HUDEP-2 (cell line): ENCODE data around the gene RABGAP1L.
"Not testable (repeated sequence)": the region's sequence is repeated elsewhere in the genome, so short reads cannot be mapped to it uniquely, and the experiment has no call there.

Source experiments
- DNase-seq, 76 experiments: peaks; one replicate each; lab custom pipeline; 2025; ENCODE audit not compliant: unreplicated experiment in 76 of 76; lab: John Stamatoyannopoulos, UW

The RABGAP1L gene

DNA sequence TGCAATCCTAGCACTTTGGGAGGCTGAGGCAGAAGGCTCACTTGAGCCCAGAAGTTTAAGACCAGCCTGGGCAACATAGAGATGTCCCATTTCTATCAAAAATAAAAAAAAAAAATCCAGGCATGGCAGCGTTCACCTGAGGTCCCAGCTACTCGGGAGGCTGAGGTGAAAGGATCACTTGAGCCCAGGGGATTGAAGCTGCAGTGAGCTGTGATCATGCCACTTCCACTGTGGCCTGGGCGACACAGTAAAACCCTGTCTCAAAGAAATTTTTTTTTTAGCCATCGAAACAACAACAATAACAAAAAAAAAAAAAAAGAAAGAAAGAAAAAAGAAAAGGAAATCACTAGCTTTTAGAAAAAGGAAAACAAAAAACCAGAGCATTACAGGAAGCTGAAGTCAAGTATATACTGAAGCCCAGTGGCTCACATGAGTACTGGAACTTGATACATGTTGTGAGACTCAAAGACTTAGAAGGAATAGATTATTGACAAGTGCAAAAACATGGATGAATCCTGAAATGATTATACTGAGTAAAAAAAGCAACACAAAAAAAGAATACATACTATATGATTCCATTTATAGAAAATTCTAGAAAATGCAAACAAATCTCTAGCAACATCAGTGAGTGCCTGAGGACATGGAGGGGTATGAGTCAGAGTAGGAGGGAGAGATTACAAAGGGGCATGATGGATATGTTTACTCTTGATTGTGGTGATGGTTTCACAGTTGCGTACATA is 6.1 kb upstream of the RABGAP1L start:
- DNase-seq = peak in 2 of 76 experiments; percentile 10 to 15

DNA sequence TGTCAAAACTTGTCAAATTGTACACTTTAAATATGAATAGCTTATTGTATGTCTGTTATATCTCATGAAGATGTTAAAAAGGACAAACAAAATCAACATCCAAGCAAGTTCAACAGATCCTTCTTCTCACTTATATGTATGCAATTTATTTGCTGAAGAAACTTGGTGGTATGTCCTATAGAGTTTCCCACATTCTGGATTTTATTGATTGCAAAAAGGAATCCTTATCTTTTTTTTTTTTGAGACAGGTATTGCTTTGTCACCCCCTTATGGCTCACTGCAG is 5.6 kb upstream of the RABGAP1L start:
- no peak for DNase-seq

DNA sequence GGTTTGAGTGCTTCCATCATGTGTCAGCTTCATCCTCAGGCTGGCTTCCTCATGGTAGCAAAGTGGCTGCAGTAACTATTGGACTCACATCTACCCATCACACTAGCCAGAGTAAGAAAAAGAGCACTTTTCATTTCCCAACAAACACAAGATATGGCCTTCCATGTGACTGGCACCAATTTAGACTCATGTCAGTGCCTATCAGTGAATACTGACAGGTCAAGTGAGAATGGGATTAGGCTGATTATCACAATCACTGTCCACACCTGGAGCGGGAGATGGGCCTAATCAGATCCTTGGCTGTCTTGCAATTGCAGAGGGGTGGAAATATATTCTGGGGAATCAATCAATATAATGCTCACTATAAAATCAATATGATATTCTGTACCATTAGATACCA is 2.9 kb upstream of the RABGAP1L start:
- peak in 18 of 76 experiments; percentile 9 to 62 (median 28) for DNase-seq

DNA sequence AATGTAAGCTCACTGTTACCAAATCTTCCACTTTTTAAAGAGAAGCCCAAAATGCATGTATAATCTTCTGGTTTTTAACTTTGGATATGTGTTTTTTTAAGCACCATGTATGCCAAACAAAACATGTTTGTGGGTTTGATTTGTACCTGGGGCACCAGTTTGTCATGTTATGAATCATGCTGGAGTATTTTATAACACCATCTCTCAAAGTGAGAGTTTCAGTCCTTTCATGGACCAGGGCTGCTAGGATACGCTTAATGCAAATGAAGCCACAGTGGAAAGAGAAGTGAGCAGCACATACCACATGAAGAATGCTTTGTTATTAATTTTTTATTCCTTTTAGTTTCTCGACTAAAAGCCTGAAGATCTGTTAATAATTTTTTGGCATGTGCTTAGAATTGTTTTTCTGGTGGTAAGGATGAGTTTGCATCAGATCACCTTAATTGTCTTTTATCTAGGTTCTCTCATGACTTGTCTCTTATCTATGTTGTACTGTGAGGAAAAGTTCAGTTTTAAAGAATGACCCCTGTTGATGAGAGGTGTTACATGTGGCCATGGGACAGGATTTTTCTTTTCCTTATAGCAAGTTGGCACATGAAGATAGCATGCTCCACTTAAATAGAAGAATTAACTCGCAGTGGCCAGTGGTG is 2.0 kb upstream of the RABGAP1L start:
- DNase-seq = peak in 6 of 76 experiments; percentile 4 to 50 (median 23)

DNA sequence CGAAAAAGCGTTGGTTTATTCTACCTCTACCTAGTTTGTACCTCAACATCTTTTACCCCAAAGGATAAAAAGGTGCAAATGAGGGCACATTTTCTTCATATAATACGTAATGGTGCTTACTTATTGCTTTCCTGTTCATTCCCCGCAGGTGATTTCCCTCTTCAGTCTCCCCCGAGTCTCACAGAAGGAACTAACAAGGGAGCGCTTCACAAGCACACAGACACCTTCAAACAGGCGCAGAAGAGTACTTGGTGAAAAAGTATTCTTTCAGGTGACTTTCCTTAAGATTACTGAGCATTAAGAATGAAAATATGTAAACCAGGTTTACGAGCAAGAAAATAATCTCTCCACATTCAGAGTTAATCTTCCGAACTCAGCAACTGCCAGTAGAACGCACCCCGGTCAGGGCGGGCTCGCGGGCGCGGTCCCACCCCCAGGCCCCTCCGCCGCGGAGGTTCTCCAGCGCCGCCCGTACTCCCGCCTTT is 511 bp upstream of the RABGAP1L start:
- DNase-seq = no peak

DNA sequence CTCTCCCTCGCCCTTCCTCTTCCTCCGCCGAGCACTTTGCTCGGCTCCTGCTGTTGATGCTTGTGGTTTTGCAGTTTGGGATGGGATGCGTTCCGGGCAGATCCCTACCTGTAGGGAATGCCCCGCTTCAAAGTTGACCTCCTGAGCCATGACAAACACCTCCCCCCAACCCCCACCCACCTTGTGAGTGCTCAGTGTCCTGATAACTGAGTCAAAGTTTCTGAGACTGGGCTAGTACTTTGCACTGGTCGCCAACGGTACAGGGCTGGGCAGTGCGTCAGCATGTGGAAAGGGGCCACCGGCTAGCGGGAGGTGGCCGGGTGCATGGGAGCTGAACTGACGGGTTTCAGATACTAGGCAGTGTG is 771 bp downstream of the RABGAP1L start:
- peak in 57 of 76 experiments; percentile 4 to 76 (median 43) for DNase-seq

DNA sequence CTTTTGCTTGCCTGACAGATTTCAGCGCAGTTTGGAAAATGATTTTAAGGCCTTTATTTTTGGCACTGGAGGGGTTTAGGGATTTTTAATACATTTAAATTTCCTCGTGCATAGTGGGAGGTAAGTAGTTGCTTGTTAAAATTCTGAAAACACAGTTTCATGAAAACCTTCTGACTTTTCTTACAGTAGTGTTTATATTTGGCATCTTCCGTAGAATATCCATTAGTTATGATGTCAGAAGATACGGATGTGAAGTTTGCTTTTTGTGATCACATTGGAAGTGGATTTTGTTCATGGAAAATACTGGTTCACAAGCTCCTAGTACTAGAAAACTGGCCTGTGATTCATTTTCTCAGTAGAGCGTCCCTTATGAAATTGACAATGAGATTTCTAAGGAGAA is 1.3 kb downstream of the RABGAP1L start:
- DNase-seq = no peak

DNA sequence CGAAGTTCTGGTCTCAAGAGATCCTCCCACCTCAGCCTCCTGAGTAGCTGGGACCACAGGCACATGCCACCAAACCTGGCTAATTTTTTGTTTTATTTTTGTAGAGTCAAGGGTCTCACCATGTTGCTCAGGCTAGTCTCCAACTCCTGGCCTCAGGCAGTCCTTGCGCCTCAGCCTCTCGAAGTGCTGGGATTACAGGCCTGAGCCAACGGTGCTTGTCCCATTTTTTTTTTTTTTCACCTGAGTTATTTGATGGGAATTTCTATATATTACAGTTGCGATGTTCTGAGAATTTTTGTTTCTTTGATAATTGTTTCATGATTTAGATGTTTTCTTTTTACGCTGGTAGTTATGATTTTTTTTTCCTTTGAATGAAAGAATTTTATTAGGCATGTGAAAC is 2.5 kb downstream of the RABGAP1L start:
- peak in 1 of 76 experiments; percentile 17 for DNase-seq

DNA sequence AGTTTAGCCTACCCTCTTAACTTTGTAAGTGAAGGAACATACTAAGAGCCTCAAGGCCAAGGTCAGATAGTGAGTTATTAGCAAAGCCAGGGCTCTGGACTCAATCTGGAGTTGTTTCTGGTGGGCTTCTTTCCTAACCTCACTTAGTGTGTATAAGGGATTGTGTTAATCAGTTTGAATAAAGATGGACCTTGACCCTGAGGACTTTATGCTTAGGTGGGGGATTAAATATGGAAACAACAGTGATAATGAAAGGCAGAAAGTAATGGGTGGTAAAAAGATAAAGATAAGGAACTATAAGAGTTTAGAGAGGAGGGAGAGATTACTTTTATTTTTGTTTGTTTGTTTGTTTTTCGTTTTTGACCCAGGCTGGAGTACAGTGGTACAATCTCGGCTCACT is 5.5 kb downstream of the RABGAP1L start:
- no peak for DNase-seq

DNA sequence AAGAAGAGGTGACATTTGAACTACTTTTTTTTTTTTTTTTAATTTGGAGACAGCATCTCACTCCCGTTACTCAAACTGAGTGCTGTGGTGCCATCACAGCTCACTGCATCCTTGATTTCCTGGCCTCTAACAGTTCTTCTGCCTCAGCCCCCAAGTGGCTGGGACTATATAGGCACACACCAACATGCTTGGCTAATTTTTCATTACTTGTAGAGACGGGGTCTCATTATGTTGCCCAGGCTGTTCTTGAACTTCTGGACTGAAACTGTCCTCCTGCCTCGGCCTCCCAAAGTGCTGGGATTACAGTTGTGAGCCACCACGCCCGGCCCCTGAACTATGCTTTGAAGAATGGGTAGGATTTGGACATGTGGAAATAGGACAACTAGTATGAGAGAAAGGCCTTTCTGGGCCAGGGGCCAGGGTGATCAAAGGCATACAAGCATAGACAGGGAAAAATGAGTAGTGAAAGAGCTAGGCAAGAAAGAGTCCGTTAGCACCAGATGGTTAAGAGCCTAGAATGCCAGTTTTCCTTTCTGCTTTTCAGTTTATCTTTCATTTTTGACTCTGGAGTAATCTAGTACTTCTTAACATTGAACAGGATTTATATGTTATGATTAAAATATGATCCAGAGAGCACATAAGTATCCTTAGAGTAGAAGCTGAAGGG is 6.3 kb downstream of the RABGAP1L start:
- DNase-seq = peak in 14 of 76 experiments; percentile 4 to 34 (median 20)

DNA sequence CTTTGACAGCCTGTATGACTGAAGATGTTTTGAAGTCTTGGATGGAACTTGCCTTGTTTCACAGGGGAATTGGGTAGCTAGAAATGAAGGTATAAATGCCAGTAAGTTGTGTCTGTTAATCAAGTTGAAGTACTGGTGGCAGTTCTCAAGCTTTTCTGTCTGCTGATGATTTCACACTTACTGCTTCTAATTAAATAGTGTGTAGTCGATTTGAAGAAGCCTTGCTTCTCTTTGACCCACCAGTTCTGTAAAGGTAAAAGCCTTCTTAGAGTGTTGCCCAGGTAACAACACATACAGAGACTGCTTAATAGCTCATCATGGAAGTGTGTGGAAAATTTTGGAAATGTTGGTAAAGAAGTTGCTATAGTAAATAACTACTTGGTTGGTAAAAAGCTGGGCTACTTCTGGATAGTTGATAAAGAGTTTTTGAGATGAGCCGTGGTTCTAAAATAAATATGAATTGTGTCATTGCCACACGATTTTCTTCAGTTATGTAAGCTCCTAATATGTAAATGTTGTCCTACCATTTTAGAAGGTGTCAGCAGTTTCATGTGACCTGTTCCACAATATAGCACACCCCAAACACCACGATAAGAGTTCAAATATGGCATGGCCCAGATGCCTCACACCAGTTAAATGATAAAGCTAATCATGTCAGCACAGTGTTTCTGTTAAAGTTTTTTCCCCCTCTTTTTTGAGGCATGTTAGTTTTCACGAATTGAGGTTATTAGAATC is 7.4 kb downstream of the RABGAP1L start:
- DNase-seq = peak in 65 of 76 experiments; percentile 9 to 89 (median 64)

DNA sequence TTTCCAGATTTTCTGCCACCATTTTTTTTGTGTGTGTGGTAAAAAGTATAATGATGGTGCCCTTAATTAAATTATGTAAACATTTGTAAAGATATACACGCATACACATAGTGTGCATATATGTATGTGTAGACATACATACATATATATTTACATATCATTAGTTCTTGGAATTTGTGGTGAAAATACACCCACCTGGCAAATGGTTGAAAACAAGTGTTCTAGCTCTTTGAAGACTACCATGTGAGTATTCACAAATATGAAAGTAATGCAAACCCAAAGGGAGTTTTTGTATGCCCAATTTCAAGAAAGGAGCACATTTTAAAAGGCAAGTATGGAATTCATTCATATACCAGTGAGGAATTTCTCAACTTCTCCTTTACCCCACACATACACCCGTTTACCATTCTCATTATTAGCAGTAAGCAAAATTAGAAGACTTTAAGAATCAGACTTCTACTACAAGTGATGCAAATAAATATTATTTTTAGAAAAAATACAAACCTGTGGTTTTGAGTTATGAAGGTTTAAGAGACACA is 8.0 kb downstream of the RABGAP1L start:
- DNase-seq = no peak

DNA sequence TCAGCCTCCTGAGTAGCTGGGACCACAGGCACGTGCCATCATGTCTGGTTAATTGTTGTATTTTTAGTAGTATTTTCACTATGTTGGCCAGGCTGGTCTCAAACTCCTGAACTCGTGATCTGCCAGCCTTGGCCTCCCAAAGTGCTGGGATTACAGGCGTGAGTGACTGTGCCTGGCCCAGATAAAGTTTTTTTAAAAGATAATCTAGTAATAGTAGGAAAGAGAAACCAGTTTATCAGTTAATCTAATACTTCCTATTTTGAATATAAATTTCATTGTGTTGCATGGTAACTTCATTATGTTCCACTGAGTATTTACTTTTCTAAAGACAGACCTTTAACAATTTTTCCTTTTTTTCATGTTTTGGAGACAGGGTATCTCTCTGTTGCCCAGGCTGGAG is 10.0 kb downstream of the RABGAP1L start:
- DNase-seq = no peak

DNA sequence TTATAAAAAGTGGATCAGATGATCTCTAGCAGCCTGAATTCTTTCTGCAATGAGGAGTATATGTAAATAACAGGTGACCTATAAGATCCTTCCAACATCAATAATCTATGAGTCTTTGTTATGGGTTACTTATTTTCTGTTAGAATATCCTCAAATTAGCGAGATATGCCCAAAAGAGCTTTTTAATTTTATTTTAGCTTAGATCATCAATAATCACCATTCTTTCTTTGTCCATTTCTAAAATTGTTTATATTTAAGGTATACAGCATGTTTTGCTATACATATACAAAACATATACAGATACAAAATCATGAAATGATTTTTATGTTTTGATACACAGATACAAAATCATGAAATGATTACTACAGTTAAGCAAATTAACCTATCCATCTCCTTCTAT is 11.8 kb downstream of the RABGAP1L start:
- DNase-seq = no peak

DNA sequence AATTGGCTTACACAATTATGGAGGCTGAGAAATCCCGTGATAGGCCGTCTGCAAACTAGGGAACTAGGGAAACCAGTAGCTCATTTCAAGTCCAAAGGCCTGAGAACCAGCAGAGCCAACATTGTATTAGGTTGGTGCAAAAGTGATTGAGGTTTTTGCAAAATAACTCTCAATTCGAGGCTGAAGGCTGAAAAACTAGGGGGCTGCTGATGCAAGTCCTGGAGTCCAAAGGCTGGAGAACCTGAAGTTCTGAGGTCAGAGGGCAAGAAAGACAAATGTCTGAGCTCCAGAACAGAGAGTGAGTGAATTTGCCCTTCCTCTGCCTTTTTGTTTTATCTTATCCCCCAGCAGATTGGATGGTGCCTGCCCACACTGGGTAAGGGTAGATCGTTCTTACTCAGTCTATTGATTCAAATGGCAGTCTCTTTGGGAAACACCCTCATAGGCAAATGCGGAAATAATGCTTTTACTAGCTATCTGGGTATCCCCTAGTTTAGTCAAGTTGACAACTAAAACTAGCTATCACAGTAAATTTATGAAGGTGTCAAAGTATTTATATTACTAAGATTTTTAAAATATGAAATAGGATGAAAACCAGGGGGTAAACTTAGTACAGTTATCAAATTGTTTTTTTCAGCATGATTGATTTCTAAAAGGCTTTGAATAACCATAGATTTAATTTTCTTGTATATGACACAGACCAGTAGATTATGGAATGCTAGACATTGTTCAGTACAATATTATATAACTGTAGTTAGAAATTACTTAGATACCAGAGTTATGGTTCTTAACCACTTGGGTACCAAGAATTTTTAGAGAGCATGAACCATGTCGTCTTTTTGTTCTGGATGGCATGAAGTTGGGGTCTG is 15.4 kb downstream of the RABGAP1L start:
- DNase-seq = peak in 6 of 76 experiments; percentile 8 to 27 (median 17)

DNA sequence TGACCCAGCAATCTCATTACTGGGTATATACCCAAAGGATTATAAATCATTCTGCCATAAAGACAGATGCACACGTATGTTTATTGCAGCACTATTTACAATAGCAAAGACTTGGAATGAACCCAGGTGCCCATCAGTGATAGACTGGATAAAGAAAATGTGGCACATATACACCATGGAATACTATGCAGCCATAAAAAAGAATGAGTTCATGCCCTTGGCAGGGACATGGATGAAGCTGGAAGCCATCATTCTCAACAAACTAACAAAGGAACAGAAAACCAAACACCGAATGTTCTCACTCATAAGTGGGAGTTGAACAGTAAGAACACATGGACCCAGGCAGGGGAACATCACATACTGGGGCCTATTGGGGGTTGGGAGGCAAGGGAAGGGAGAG is 19.1 kb downstream of the RABGAP1L start:
- DNase-seq = not testable (repeated sequence)

DNA sequence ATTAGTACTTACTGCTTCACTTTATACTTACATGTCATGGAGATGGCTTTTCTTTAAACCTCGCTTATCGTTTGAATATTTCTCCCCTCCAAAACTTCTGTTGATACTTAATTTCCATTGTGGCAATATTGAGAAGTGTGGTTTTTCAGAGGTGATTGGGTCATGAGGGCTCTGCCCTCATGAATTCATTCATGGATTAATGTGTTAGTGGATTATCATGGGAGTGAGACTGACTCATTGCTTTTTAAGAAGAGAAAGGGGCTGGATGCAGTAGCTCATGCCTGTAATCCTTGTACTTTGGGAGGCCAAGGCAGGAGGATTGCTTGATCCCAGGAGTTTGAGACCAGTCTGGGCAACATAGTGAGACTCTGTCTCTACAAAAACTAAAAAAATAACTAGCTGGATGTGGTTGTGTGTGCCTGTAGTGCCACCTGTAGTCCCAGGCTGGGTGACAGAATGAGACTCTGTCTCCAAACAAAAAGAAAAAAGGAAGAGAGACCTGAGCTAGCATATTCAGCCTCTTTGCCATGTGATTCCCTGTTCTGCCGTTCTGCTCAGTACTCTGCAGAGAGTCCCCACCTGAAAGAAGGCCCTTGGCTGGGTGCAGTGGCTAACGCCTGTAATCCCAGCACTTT is 30.2 kb downstream of the RABGAP1L start:
- no peak for DNase-seq

DNA sequence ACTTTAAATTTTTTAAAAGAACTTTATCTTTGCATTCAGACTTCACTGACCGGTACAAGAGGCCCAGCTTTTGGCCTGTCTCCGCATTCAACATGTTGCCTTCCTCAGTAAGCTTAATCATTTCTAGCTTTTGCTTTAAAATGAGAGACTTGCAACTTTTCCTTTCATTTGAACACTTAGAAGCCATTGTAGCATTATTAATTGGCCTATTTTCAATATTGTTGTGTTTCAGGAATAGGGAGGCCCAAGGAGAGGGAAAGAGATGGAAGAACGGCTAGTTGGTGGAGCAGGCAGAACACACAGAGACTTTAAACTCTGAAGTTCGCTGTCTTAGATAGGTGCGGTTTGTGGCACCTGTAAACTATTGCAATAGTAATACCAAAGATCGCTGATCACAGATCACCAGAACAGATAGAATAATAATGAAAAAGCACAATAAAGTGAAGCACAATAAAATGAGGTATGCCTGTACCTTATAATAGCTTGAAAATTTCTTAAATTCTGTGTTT is 31.4 kb downstream of the RABGAP1L start:
- no peak for DNase-seq

DNA sequence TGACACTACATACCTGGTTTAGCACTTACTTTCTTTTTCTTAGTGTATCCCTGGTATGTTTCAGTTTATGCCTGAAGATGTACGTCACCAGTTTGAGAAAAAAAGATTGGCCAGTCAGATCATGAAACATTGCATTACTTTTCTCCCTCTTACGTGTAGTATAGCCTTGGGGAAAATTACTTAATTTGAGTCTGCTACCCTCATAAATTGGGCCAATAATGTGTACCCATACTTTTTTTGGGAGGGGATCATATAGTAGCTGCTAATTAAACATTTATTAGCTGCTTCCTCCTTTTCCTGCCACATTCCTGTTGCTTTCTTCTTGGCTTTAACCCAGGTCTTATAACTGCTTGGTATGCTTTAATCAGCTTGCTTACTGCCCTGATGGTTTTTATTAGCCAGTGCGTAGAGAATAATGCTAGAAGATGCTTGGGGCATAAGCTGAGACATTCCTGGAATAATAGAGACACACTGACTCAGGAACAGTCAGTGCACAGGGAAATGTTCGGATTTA is 32.1 kb downstream of the RABGAP1L start:
- DNase-seq = no peak
